Epithelial cell of proximal tubule (primary cell): ENCODE data around the gene MYBL2. TPM values are rescaled to one million over a fixed set of nuclear protein-coding genes. Genes with fewer than 3 reads are reported as not detected.

Experiments
- DNase-seq: peaks from one replicate; pipeline ENCODE4 v3.0.0-alpha.2; 2011; ENCODE audit warnings: low read depth
- H3K4me3 ChIP-seq: 2 replicates; pipeline ENCODE4 v1.5.1; 2011; ENCODE audit warnings: low read depth, mild to moderate bottlenecking, low read length
- total RNA-seq: library from RNA; depleted of rRNA; stranded (reverse); fragments of >200 nt; gene quantifications from 2 replicates; pipeline ENCODE4 v1.2.3, GENCODE V29; 2015
- TF ChIP-seq, protein P1 (sequence below): conservative IDR thresholded peaks from 2 replicates; pipeline ENCODE4 v1.5.1; 2012; ENCODE audit warnings: low read depth, mild to moderate bottlenecking, low read length

Gene MYBL2
- total RNA-seq, 1 donor from 2014 or later: 77.0 TPM

DNA sequence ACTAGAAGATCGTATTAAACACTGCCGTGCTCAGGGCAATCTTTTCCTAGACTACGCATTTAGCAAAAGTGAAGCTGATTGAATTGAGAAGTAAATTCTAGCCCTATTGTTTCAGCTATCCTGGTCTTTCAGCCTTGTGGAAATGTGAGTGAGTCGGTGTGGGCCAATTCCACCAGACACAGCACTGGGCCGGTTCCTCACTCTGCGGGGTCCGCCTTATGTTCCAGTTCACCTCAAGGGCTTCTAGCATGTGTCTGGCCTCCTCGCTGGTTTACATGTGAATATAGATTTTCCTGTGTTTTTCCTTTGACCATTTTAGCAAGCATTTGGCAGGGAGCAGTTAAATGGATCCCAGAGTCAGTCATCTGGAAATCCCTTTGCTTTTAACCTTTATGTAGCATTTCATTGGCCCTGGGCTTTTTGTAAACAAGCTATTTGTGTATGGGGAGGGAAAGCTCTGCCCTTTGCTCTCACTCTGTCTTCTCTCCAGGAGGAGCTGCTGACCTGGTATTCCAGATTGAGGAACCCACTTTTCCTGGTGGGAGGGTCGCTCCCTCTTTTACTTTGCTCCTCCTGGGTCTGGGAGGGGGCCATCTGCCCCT lies 72.3 kb downstream of the MYBL2 start:
- no peak for DNase-seq
- TF ChIP-seq, protein P1, sequence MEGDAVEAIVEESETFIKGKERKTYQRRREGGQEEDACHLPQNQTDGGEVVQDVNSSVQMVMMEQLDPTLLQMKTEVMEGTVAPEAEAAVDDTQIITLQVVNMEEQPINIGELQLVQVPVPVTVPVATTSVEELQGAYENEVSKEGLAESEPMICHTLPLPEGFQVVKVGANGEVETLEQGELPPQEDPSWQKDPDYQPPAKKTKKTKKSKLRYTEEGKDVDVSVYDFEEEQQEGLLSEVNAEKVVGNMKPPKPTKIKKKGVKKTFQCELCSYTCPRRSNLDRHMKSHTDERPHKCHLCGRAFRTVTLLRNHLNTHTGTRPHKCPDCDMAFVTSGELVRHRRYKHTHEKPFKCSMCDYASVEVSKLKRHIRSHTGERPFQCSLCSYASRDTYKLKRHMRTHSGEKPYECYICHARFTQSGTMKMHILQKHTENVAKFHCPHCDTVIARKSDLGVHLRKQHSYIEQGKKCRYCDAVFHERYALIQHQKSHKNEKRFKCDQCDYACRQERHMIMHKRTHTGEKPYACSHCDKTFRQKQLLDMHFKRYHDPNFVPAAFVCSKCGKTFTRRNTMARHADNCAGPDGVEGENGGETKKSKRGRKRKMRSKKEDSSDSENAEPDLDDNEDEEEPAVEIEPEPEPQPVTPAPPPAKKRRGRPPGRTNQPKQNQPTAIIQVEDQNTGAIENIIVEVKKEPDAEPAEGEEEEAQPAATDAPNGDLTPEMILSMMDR: no peak
- H3K4me3 ChIP-seq: no peak overlapping the region

DNA sequence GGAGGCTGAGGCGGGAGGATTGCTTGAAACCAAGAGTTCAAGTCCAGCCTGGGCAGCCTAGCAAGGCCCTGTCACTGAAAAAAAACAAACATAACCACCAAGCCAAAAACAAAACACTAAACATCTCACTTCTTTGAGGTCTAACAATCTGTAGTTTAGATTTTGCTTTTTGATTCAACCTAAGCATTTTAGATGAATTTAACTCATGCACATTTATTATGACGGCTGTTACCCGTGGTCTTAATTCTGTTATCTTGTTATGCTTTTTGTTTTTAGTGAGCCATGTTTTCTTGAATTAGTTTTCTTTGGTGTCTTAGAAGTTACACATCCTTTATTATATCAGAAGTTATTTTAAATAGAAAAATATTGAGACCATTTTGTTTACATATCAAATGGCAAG lies 73.7 kb downstream of the MYBL2 start:
- TF ChIP-seq, protein P1: no peak
- DNase-seq: no peak
- H3K4me3 ChIP-seq: no peak overlapping the region

DNA sequence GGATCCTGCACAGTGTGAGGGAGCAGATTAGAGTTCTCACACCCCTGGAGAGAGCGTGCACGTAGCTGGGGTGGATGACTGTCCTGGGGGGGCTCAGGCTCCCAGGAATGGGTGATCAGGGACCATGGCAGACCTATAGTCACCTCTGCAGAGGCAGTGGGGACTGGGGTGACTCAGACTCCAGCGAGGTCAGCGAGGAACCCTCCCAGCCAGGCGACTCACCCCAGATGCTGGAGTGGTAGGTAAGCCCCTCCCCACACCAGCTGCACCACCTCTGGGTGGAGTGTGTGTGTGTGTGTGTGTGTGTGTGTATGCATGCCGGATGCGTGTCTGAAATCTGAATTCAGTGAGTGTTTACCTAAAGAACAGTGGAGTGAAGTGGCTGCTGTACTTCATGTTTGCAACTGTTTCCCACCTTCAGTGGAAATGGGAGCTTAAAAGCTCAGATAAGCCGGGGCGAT lies 77.3 kb downstream of the MYBL2 start:
- TF ChIP-seq, protein P1: no peak
- DNase-seq: no peak

DNA sequence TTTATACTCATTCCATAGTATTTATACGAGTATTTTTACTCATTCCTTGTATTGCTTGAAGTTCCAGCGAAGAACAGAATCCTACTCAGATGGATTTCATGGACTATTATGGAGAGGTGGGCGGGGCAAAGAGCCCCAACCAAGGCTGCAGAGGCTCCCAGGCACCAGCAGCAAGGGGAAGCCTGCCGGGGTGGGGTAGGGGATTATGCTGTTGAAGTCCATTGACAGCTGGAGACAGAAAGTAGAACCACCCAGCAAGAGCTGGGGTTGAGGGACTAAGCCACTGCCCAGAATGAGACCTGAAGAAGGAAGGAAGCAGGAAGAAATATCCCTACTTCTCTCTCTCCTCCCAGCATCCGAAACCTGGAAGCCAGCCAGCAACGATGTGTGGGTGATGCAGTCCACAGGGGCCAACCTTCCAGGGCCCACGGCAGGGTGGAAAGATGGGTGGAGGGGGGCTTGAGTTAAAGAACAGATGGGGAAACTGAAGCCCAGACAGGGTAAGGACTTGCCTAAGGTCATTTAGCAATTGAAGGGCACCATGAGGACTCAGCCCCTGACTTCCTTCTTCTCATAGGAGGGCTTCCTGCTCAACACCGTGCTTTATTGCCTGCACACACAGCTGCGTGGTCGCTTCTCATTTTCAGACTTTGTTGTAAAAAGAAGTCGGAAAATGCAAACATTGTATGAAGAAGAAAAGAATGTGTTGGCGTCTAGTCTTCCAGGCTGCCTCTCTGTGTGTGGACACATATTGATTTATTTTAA lies 78.2 kb downstream of the MYBL2 start:
- no peak for DNase-seq
- no peak overlapping the region for H3K4me3 ChIP-seq
- TF ChIP-seq, protein P1: no peak

More for the DNA sequence above, 77.3 kb downstream of the MYBL2 start:
- no peak overlapping the region for H3K4me3 ChIP-seq

DNA sequence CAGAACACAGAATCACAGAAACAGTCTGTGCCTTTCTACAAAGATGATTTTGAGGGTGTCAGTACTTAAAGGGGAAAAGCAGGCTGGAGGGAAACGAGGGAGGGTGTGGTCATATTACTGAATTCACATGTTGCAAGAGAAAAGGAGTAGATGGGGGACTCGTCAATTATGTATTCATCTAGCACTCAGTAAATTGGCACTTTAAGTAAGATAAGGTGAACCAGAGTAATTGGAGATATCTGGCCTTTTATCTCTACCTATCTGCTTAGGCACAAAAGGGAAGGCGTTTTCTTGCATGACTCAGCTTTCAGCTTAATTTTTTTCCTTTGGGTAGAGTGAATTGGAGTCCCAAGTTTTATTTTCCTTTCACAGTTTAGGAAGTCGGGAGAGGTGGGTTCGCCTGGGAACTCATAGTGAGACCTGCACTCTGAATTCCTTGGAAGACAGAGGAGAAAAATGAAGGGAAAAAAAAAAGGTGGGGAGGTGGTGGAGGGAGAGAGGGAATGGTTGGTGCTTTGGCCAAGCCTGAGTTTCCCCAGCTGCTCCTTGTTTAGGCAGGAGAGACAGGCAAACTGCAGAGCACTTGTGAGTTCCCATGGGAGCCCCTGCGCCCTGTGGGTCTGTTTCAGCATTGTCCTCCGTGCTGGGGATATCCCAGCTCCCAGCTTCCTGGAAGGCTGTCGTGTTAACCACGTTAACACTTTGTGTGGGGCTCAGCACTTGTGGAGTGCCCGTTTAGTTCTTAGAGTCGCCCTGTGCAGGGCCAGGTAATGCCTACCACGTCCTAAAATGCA lies 79.6 kb downstream of the MYBL2 start:
- TF ChIP-seq, protein P1: no peak
- no peak for DNase-seq
- no peak overlapping the region for H3K4me3 ChIP-seq

DNA sequence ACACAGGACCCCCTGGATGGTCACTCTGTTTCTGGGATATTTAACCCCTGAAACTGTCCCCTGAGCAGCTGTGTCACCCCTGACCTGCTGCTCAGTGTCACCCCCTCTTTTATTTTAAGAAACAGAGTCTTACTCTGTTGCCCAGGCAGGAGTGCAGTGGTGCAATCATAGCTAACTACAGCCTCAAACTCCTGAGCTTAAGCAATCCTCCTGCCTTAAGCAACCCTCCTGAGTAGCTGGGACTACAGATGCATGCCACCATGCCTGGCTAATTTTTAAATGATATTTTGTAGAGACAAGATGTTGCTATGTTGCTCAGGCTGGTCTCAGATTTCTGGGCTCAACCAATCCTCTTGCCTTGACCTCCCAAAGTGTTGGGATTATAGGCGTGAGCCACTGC lies 81.4 kb downstream of the MYBL2 start:
- no peak for DNase-seq
- H3K4me3 ChIP-seq: no peak overlapping the region
- TF ChIP-seq, protein P1: no peak
